Aorta (tissue), 5 donors: ENCODE data around the gene PDGFD. TPM values are rescaled to one million over a fixed set of nuclear protein-coding genes. Genes with fewer than 3 reads are reported as not detected.

Experiments used
- ATAC-seq: fragments of 200-7000 bp; cut with Tn5 transposase; one replicate; pipeline ENCODE4 v1.9.1; 2022; ENCODE audit warnings: moderate library complexity; ENCODE audit not compliant: low FRiP score
- DNase-seq, 2 donors: peaks; one replicate each; pipeline ENCODE4 v3.0.0-alpha.2; 2020
- H3K27ac ChIP-seq, 2 donors: one replicate each; pipeline ENCODE4 v1.5.1; 2013; ENCODE audit warnings: low read length in 2 of 2, mild to moderate bottlenecking in 2 of 2, moderate library complexity in 2 of 2, control low read depth in 1 of 2, inconsistent platforms in 1 of 2, low read depth in 1 of 2
- H3K27me3 ChIP-seq, 2 donors: one replicate each; pipeline ENCODE4 v1.6.1; 2013; ENCODE audit warnings: control low read depth in 1 of 2, low read length in 1 of 2, mild to moderate bottlenecking in 1 of 2, moderate library complexity in 1 of 2; ENCODE audit not compliant: insufficient read depth in 2 of 2, control insufficient read depth in 1 of 2
- H3K36me3 ChIP-seq, 2 donors: one replicate each; pipeline ENCODE4 v1.6.1; 2013; ENCODE audit warnings: control low read depth in 1 of 2, low read length in 1 of 2, mild to moderate bottlenecking in 1 of 2; ENCODE audit not compliant: insufficient read depth in 2 of 2, control insufficient read depth in 1 of 2
- H3K4me1 ChIP-seq, 2 donors: one replicate each; pipeline ENCODE4 v1.6.1; 2013; ENCODE audit warnings: low read length in 2 of 2, control low read depth in 1 of 2, mild to moderate bottlenecking in 1 of 2, moderate library complexity in 1 of 2; ENCODE audit not compliant: insufficient read depth in 2 of 2, control insufficient read depth in 1 of 2
- H3K4me3 ChIP-seq, 2 donors: one replicate each; pipeline ENCODE4 v1.5.1; 2013; ENCODE audit warnings: low read length in 2 of 2, control low read depth in 1 of 2, mild to moderate bottlenecking in 1 of 2
- H3K9me3 ChIP-seq: one replicate; pipeline ENCODE4 v1.6.1; 2013; ENCODE audit warnings: mild to moderate bottlenecking, low read length; ENCODE audit not compliant: control insufficient read depth
- WGBS, 2 donors: extraction: QIAGEN DNeasy Blood & Tissue Kit; methylation state at CpG; one replicate each; pipeline ENCODE4 v1.1.7; 2013; 5-methylcytosine and 5-hydroxymethylcytosine counted together
- intact Hi-C, 2 donors: fragments of 100-400 bp; cut with DNase I; formaldehyde crosslinking; loops; one replicate each; pipeline versions ENCODE4 v1.14.2 to v1.15.0; 2022
- polyA plus RNA-seq, 2 donors: library from polyadenylated mRNA; stranded (reverse); fragments of 200-250 nt; gene quantifications; one replicate each; pipeline ENCODE4 v1.2.3, GENCODE V29; 2013
- total RNA-seq, 2 donors: library from RNA; stranded (reverse); fragmentation: NEBNext Ultra II Directional; extraction: Animal tissue kit (Norgen Biotek cat#: 25700); gene quantifications; one replicate each; pipeline ENCODE4 v1.2.1, GENCODE V29; 2021
- donor health status: healthy with polysubstance abuse.
- donor health status: Bipolar disorder and iron deficiency.
- donor health status: DM: no; HTN: no; CAD: no.
- donor health status: DM: no; HTN: no; CAD: no.
- donor health status: DM: yes; HTN: yes; CAD: no.

Gene PDGFD
- total and polyA plus RNA-seq, 4 donors = 47.7 to 115 (median 66.5) TPM

GRCh38 chr11:103948187-103948763 lies 215.7 kb downstream of the PDGFD start:
- peak overlapping the region in 1 of 2 donors; percentile 67 for H3K27ac ChIP-seq
- no peak for DNase-seq
- no peaks in the 10 kb centered on the region for H3K9me3 ChIP-seq
- 47 to 50% methylated on average over 2 of the region's 2 CpGs for WGBS, 2 donors
- H3K4me3 ChIP-seq = no peak overlapping the region
- H3K36me3 ChIP-seq = no peaks in the 10 kb centered on the region
- H3K4me1 ChIP-seq = peaks cover 3 to 5% of the 10 kb centered on the region in 2 donors
- no peaks in the 10 kb centered on the region for H3K27me3 ChIP-seq
- intact Hi-C loops = loop anchor here in 1 of 2 donors (10.0 kb wide), 2 partner anchors 153 to 167 kb away; no protein-coding TSS in a partner anchor
- no peak for ATAC-seq

- 3 to 6% methylated on average over 2 of the region's 2 CpGs for WGBS, 2 donors
- H3K4me1 ChIP-seq = peaks cover 5% of the 10 kb centered on the region in 2 donors
- H3K4me3 ChIP-seq = peak overlapping the region in 1 of 2 donors; percentile 5
- peak overlapping the region in 1 of 2 donors; percentile 79 for H3K27ac ChIP-seq
- intact Hi-C loops = loop anchor here in 1 of 2 donors (10.0 kb wide), 2 partner anchors 153 to 167 kb away; no protein-coding TSS in a partner anchor
- ATAC-seq = peak; percentile 41
- H3K36me3 ChIP-seq = no peaks in the 10 kb centered on the region
- no peaks in the 10 kb centered on the region for H3K27me3 ChIP-seq
- no peak for DNase-seq
- H3K9me3 ChIP-seq = no peaks in the 10 kb centered on the region
Measured at GRCh38 chr11:103947546-103947919, 216.4 kb downstream of the PDGFD start.

- no peaks in the 10 kb centered on the region for H3K9me3 ChIP-seq
- peak overlapping the region in 1 of 2 donors; percentile 79 for H3K27ac ChIP-seq
Measured at GRCh38 chr11:103946793-103947545, 217.0 kb downstream of the PDGFD start.

GRCh38 chr11:103944251-103944940 lies 219.6 kb downstream of the PDGFD start:
- H3K27me3 ChIP-seq = no peaks in the 10 kb centered on the region
- H3K36me3 ChIP-seq = no peaks in the 10 kb centered on the region
- H3K27ac ChIP-seq = no peak overlapping the region
- H3K9me3 ChIP-seq = no peaks in the 10 kb centered on the region
- DNase-seq (no peak), ATAC-seq (no peak)
- peaks cover 5 to 7% of the 10 kb centered on the region in 2 donors for H3K4me1 ChIP-seq
- H3K4me3 ChIP-seq = no peak overlapping the region
- 95 to 100% methylated on average over 1 of the region's 1 CpG for WGBS, 2 donors
- intact Hi-C loops = loop anchor here in 1 of 2 donors (10.0 kb wide), 2 partner anchors 150 to 170 kb away; no protein-coding TSS in a partner anchor

More at GRCh38 chr11:103946793-103947545, 217.0 kb downstream of the PDGFD start:
- intact Hi-C loops = loop anchor here in 1 of 2 donors (10.0 kb wide), 2 partner anchors 152 to 168 kb away; no protein-coding TSS in a partner anchor
- DNase-seq (no peak), ATAC-seq (no peak)
- no peaks in the 10 kb centered on the region for H3K36me3 ChIP-seq
- no peak overlapping the region for H3K4me3 ChIP-seq
- H3K4me1 ChIP-seq = peaks cover 5 to 7% of the 10 kb centered on the region in 2 donors
- no peaks in the 10 kb centered on the region for H3K27me3 ChIP-seq
- WGBS, 2 donors = 3 to 7% methylated on average over 3 of the region's 3 CpGs

GRCh38 chr11:103942646-103943045 lies 221.3 kb downstream of the PDGFD start:
- no peak overlapping the region for H3K27ac ChIP-seq
- no peak for ATAC-seq
- WGBS, 2 donors = 65 to 80% methylated on average over 1 of the region's 1 CpG
- no peak for DNase-seq
- no peak overlapping the region for H3K4me3 ChIP-seq
- H3K9me3 ChIP-seq = no peaks in the 10 kb centered on the region
- H3K36me3 ChIP-seq = no peaks in the 10 kb centered on the region
- intact Hi-C loops = loop anchor here in 1 of 2 donors (10.0 kb wide), 2 partner anchors 148 to 172 kb away; no protein-coding TSS in a partner anchor
- no peaks in the 10 kb centered on the region for H3K27me3 ChIP-seq
- H3K4me1 ChIP-seq = peaks cover 2 to 3% of the 10 kb centered on the region in 2 donors

- Histone ChIP-seq H3K27ac (peak overlapping the region in 1 of 2 donors; percentile 28), H3K36me3 (no peaks in the 10 kb centered on the region), H3K4me3 (no peak overlapping the region), H3K4me1 (peaks cover 0 to 3% of the 10 kb centered on the region in 2 donors), H3K27me3 (no peaks in the 10 kb centered on the region), H3K9me3 (no peaks in the 10 kb centered on the region)
- WGBS, 2 donors = 15 to 21% methylated on average over 2 of the region's 2 CpGs
- DNase-seq (no peak), ATAC-seq (no peak)
- intact Hi-C loops = loop anchor here in 1 of 2 donors (10.0 kb wide), 2 partner anchors 146 to 174 kb away; no protein-coding TSS in a partner anchor
Measured at GRCh38 chr11:103940551-103940950, 223.4 kb downstream of the PDGFD start.

- no peak for ATAC-seq
- H3K9me3 ChIP-seq = no peaks in the 10 kb centered on the region
- H3K4me3 ChIP-seq = no peak overlapping the region
- DNase-seq = no peak
- peaks cover 0 to 3% of the 10 kb centered on the region in 2 donors for H3K4me1 ChIP-seq
- H3K36me3 ChIP-seq = no peaks in the 10 kb centered on the region
- H3K27ac ChIP-seq = no peak overlapping the region
- intact Hi-C loops = loop anchor here in 1 of 2 donors (10.0 kb wide), 2 partner anchors 145 to 175 kb away; no protein-coding TSS in a partner anchor
- H3K27me3 ChIP-seq = no peaks in the 10 kb centered on the region
- WGBS, 2 donors = 97% methylated on average over 3 of the region's 3 CpGs
Measured at GRCh38 chr11:103939694-103940093, 224.3 kb downstream of the PDGFD start.

GRCh38 chr11:103936059-103936458 lies 227.9 kb downstream of the PDGFD start:
- 84% methylated on average over 1 of the region's 1 CpG for WGBS, 2 donors
- H3K36me3 ChIP-seq = no peaks in the 10 kb centered on the region
- H3K4me3 ChIP-seq = no peak overlapping the region
- no peak for ATAC-seq
- intact Hi-C loops = no loop called here
- H3K9me3 ChIP-seq = no peaks in the 10 kb centered on the region
- no peak overlapping the region for H3K27ac ChIP-seq
- no peaks in the 10 kb centered on the region for H3K27me3 ChIP-seq
- DNase-seq = no peak
- H3K4me1 ChIP-seq = no peaks in the 10 kb centered on the region
